ENCODE results near the gene KRTAP10-3.
"Not testable (repeated sequence)": the region's sequence is repeated elsewhere in the genome, so short reads cannot be mapped to it uniquely, and the experiment has no call there.

The KRTAP10-3 gene

DNA sequence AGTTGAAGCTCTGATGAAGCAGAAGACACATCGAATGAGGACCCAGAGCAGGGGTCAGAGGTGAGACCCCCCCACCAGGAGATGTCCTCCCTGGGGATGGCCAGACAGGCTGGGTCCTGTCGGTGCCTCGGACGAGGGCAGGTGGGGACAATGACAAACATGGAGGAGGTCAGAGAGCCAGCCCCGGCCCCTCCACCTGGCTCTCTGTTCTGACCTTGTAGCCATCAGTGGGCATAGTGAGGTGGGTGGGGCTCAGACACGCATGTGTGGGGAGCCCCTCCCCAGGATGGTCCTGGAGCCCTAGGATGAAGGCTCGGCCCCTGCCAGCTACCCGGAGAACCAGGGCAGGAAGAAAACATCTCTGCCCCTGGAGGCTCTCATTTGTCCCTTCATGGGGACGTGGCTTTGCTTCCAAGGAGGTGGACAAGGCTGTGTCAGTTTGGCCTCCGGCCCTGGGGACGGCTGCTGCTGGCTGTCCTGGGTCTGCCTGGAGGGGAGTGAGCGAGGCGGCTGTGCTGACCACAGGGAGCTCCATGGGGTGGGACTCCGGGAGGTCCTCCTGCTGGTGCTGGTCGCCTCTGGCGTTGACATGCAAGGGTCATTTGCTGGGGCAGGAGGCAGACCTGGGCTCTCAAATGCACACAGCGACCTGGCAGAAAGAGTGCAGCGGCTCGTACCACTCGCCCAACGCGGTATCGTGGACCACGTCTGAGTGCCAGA, 31.2 kb upstream of the KRTAP10-3 start:
- DNase-seq: no peak

DNA sequence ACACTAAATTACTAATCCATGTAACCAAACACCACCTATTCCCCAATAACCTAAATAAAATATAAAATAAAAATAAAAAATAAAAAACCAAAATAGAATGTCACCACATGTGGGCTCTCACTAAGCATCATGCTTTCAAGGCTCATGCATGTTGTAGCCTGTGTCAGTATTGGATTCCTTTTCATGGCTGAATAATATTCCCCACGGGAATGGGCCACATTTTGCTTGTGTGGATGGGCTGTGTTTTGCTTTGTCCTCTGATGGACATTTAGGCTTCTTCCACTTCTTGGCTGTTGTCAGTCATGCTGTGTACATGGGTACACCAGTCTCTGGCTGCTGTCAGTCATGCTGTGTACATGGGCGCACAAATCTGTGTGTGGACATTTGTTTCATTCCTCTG, 30.5 kb upstream of the KRTAP10-3 start:
- no peak for DNase-seq

DNA sequence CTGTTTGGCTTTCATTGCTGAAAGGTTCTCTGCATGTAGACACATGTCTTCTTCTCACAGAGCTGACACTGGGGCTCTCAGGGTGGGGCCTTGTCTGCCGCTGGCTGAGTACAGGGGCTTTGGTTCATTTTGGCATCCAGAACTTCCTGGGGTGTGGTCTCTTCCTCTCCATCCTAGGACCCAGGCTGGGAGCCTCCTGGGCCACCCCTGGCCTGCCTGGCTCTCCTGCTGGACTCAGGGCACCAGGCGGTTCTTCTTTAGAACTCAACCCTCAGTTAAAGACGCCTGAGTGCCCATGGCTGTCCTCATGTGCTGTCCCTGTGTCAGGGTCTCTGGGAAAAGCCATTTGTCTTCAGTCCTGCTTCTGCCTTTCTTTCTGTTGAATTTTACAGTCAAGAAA, 27.3 kb upstream of the KRTAP10-3 start:
- no peak for DNase-seq

DNA sequence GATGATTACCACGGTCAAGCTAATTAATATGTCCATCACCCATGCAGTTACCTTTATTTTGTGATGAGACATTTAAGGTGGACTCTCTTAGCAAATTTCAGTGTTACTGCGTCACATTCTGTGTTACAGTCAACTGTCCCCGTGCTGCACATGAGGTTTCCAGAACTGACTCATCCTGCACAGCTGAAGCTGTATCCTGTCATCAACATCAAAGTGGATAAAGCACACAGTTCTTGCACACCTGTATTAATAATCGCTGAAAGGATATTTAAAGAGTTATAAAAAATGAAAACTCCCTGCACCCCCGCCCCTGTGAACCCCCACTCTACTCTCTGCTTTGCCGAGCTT, 25.2 kb upstream of the KRTAP10-3 start:
- no peak for DNase-seq

DNA sequence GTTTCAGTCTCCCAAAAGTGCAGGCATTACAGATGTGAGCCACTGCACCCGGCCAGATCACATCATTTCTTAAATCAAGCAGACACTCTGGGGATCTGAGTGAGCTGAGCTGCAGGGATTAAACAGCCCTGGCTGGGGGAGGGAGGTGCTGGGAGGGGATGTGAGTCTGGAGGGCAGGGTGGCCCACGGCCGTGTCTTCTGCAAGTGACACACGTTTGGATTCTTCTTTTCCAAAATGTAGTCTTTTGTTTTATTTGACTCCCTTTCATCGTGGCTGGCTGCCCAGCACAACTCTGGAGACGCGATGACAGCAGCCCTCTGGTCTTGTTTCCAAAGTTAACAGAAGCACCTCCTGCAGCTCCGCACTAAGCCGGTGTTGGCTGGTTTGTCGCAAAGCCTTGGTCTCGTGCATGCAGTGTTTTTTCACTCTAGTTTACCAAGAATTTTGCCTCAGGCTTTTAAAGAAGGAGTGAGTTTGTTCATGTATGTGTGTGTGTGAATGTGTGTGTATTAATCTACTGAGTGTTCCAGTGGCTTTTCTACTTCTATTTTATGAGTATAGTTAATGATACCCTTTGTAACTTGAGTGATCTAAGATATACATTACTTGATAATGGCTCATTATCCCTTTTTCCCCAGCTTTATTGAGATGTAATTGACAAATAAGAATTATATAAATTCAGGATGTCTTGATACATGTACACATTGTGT, 24.6 kb upstream of the KRTAP10-3 start:
- no peak for DNase-seq

DNA sequence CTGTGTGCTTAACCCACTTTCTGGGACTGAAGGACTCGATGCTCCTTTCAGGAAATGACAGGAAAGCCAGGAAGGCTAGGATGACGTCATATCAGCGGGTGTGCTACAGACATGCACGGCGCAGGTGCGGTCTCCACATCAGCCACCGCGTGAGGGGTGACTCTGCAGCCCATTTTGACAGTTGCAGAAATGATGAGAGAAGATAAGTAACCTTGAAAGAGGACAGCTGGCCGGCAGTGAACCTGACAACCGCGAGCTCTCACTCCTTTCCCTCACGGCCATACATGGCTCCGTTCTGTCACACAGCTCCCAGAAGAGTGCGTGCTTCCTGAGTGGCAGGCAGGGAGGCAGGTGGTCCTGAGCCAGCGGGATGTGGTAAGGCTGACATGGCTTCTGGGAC, 23.5 kb upstream of the KRTAP10-3 start:
- DNase-seq: no peak

DNA sequence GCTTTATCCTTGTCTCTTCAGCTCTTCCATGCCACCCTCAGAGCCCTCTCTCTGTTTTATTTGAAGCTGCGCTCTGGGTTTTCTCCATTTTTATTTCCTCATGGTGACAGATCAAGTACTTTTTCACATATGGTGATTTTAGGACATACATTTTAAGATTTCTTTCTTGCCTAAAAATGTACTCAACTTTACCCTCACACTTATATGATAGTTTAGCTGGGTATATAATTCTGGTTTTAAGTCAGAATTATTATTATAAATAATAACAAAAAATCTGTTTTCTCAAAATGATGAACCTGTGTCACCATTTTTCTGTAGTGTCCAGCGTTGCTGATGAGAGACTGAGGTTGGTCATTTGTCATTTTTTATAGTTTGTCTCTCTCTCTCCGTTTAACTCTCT, 22.6 kb upstream of the KRTAP10-3 start:
- DNase-seq: no peak

DNA sequence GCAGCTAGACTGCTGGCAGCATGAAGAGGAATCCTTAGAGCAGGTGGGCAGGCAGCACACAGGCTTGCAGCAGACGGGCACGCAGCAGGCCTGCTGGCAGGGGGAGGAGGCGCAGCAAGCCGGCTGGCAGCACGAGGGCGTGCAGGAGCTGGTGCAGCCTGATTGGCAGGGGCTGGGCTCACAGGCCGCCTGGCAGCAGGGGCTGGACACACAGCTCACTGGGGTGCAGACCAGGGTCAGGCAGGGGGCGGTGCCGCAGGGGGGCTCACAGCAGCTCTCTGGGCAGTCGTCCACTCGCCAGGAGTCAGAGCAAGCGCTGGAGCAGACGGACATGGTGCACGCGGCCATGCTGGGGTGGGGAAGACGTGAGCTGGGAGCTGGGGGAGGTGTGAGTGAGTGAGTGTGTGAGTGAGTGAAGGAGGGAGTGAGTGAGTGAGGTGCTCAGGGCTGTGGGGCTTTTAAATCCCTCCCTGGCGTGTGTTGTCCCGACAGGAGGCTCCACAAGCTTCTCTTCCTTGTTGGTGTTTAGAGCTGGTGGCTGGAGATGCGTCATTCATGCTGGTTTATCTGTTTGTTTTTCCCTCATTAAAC, 21.7 kb upstream of the KRTAP10-3 start, which contains the start of gene KRTAP10-5:
TSS of gene KRTAP10-5 (minus strand) at position 374 of the 591 bp plus-strand sequence. CDS start at position 348, 26 bp downstream.
- not testable (repeated sequence) for DNase-seq

DNA sequence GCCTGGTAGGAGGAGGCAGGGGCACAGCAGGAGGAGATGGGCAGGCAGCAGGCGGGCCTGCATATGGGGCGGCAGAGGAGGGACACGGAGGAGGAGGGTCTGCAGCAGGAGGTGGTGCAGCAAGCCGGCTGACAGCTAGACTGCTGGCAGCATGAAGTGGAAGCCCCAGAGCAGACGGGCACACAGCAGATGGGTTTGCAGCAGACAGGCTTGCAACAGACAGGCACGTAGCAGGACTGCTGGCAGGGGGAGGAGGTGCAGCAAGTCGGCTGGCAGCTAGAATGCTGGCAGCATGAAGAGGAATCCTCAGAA, 21.2 kb upstream of the KRTAP10-3 start:
- DNase-seq: no peak

DNA sequence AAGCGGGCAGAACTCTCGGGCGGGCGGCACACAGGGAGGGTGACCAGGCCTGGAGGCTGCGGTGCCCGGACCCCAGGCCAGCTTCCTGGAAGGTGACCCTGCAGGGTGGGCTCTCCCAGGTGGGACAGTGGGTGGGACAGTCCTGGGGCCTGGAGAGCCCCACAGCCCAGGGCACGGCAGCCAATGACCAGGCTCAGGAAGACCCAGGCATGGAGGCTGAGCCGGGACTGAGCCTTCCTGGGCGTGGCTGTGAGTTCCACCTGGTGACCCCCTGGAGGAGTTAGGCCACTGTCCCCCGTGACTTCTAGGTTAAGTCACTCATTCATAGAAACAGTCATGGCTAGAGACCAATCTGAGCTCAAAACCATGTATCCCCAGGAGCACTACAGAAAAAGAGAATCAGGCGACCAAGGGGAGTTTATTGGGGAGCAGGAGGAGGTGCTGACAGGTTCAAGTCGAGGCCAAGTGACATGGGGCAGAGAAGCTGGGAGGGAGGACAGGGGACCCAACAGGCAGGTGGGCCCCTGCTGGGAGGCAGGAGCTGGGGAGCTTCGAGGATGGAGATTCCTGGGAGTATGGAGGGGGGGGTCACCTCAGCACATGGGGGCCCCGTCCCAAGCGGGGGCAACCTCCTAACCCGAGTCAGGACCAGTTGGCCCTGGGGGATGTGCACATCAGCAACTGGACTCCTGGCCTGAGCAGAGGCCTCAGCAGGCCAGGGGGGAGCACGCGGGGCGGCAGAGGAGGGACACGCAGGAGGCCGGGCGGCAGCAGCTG, 20.6 kb upstream of the KRTAP10-3 start:
- no peak for DNase-seq

DNA sequence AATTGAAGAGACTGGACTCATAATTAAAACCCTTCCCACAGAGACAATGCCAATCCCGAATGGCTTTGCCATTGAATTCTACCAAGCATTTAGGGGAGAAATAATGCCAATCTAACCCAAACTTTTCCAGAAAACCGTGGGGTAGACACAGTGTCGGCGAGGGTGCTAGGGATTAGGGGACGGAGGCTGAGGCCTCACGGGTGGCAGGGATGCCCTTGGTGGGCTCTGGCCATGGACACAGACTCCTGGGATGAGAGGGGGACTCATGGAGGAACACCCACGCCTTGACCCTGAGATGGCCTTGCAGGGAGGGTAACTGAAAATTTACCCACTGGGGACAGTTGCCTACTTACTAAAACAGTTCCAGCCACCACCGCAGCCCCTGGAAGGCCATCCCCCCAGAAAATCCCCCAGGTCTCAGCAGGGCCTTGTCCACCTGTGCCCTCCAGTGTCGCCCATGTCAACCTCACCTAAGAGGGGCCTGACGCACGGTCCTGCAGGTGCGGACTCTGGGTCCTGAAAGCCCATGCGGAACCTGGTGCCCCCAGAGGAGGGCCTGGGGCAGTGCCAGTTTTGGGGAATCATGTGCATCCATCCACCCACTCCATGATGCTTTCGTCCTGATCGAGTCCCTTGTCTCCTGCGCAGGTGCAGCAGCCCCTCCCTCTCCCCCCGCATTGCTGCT, 19.9 kb upstream of the KRTAP10-3 start:
- DNase-seq: no peak

DNA sequence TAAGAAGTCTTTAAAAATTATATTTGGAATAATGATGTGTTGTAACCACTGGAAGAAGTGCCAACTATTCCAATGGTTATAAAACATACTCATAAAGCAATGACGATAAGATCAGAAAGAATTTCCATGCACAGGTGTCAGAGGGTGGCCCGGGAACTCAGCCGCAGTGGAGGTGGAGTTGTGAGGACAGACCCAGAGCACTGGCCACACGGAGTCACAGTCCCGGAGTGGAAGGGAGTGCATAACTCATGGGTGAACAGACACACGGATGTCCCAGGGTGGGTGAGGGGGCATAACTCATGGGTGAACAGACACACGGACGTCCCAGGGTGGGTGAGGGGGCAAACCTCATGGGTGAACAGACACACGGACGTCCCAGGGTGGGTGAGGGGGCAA, 17.4 kb upstream of the KRTAP10-3 start:
- DNase-seq: no peak

DNA sequence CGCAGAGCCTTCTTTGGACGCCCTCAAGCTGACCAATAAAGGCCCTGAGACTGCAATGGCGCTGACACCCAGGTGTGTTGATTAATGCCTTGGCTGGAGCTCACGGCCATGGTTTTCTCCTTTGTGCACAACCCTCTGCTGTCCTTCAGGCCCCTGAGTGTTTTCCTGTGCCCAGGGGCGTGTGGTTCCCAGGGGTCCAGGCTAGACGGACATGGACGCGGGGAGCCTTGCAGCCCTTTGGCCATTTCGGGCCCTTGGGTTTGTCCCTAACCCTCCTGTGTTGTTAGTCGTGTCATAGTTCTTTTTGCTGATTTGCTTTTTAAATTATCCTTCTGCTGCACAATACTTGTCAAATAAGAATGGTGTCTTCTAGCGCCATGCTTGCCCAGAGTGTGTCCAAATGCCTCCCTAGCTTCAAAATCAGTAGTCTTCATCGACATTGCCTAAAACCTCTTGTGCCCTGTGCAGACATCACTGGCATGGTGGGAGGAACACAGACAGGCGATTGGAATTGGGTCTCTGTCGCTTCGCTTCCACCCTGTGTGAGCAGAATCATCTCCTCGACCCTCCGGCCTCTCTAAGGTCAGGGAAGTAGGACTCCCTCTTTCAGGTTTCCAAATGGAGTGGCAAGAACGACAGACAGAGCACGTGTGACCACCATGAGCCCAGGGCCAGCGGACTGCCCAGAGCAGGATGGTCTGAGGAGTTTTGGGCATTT, 16.9 kb upstream of the KRTAP10-3 start:
- DNase-seq: no peak

DNA sequence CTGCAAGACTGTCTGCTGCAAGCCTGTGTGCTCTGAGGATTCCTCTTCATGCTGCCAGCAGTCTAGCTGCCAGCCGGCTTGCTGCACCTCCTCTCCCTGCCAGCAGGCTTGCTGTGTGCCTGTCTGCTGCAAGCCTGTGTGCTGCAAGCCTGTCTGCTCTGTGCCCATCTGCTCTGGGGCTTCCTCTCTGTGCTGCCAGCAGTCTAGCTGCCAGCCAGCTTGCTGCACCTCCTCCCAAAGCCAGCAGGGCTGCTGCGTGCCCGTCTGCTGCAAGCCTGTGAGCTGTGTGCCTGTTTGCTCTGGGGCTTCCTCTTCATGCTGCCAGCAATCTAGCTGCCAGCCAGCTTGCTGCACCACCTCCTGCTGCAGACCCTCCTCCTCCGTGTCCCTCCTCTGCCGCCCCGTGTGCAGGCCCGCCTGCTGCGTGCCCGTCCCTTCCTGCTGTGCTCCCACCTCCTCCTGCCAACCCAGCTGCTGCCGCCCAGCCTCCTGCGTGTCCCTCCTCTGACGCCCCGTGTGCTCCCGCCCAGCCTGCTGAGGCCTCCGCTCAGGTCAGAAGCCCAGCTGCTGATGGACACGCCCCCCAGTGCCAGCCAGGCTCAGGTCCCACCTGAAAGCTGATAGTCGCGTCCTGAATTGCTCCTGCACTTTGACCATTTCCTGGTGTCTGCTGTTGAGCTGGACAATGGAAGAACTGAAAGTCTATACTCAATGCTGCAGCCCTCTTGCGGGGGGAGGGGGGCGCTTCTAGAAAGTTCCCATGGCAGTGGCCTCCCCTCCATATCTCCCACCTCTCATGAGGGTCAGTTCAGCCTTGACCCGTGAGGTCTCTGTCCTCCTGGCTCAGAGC, 16.1 kb upstream of the KRTAP10-3 start:
- DNase-seq: no peak

DNA sequence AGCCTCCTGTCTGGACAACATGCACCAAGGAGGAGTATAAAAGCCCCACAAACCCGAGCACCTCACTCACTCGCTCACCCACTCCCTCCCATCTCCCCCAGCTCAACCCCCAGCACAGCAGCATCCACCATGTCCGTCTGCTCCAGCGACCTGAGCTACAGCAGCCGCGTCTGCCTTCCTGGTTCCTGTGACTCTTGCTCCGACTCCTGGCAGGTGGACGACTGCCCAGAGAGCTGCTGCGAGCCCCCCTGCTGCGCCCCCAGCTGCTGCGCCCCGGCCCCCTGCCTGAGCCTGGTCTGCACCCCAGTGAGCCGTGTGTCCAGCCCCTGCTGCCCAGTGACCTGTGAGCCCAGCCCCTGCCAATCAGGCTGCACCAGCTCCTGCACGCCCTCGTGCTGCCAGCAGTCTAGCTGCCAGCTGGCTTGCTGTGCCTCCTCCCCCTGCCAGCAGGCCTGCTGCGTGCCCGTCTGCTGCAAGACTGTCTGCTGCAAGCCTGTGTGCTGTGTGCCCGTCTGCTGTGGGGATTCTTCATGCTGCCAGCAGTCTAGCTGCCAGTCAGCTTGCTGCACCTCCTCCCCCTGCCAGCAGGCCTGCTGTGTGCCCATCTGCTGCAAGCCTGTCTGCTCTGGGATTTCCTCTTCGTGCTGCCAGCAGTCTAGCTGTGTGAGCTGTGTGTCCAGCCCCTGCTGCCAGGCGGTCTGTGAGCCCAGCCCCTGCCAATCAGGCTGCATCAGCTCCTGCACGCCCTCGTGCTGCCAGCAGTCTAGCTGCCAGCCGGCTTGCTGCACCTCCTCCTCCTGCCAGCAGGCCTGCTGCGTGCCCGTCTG, 15.2 kb upstream of the KRTAP10-3 start, which contains the start of gene KRTAP10-4:
TSS of gene KRTAP10-4 (plus strand) at position 100 of the 827 bp plus-strand sequence. CDS start at position 130, 30 bp downstream.
- DNase-seq: not testable (repeated sequence)

DNA sequence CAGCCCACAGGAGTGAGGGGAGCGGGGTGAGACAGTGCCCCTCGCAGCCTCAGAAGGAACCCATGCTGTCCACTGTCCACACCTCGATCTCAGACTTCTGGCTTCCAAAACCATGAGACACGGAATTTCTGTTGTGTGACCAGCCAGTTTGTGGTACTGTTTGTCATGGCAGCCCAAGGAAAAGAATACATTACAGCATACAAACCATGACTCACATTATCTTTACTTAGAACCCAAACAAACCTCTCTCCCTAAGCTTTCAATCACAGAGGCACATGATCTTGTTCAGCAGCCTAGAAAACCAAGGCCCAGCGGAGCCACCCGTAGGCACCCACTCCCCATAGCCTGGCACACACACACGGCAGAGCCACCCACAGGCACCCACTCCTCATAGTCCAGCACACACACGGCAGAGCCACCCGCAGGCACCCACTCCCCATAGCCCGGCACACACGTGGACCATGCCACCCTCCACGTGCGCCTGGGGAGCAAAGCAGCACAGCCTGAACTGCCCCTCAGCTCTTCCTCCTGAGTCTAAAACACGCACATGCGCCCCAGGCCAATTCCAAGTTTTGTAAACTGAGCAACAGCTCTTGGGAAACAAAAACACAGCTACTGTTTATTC, 14.5 kb upstream of the KRTAP10-3 start:
- DNase-seq: no peak

DNA sequence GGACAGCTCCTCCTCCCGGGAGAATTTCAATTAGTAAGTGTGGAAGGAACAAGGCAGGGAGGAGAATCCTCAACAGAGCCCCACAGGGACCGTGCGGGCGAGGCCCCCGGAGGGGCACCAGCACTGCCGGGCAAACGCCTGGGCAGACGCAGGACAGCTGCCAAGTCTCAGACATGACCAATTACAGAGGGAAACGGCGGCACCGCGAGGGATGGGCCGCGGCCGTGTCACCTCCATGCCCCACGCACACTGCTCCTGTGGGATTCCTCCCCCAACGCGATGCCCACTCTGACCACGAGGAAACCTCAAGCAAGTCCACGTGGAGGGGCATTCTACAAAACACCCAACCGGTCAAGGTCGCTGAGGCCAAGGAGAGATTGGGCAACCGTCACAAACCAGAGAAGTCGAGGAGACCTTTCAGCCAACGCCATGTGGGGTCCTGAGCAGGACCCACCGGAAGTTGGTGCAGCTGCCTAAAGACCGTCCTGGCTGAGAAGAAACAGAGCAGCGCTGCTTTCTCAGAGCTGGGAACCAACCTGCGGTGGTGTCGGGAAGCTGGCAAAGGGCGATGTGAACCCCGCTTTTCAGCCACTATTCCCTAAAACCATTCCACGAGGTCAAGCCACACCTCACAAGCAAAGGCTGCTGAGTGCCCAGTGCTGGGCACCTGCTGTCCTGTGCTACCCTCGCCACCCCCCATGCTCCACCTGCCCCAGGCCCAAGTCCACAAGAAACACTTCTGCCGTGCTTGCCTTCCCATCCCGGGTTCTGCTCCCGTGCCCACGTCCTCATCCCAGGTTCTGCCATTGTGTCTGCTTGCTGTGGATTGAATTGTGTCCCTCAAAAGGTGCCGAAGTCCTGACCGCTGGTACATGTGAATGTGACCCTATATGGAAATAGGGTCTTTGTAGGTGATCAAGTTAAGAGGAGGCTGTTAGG, 13.5 kb upstream of the KRTAP10-3 start:
- no peak for DNase-seq

DNA sequence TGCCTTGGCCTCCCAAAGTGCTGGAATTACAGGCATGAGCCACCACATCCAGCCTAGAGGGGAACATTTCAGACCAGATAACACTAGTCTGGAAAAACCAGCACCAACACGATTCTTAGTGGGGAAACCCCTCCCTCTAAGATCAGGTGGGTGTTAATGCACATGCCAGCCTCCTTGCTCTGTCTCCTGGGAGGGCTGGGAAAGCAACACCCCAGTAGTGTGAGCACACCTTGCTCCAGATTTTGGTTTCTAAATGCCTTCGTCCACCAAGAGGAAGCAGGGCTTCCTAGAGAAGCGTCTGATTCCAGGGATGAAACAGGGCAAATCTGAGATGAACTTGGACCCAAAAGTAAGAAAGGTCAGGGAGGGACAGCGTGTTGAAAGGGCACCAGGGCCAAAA, 12.7 kb upstream of the KRTAP10-3 start:
- no peak for DNase-seq

Measured in NCI-H2107 (cell line).